ENCODE measurements around the gene CDH23.

The CDH23 gene

GRCh38 chr10:71778071-71778825, 381.5 kb downstream of the CDH23 start:
- TF ChIP-seq GATA3 (IDR thresholded peaks at IDR 0.05; ENCODE audit: low read depth, low read length): no peak
- TF ChIP-seq GATA2 (IDR thresholded peaks at IDR 0.05; ENCODE audit: low read depth, low read length): no peak

- no peak for TF ChIP-seq GATA2 (IDR thresholded peaks at IDR 0.05; ENCODE audit: low read depth, low read length)
- TF ChIP-seq GATA3 (IDR thresholded peaks at IDR 0.05; ENCODE audit: low read depth, low read length): no peak
Observed at GRCh38 chr10:71779641-71780040, 382.9 kb downstream of the CDH23 start.

- no peak for TF ChIP-seq GATA2 (IDR thresholded peaks at IDR 0.05; ENCODE audit: low read depth, low read length)
- TF ChIP-seq GATA3 (IDR thresholded peaks at IDR 0.05; ENCODE audit: low read depth, low read length): no peak
Observed at GRCh38 chr10:71780156-71780555, 383.4 kb downstream of the CDH23 start.

- no peak for TF ChIP-seq GATA3 (IDR thresholded peaks at IDR 0.05; ENCODE audit: low read depth, low read length)
- no peak for TF ChIP-seq GATA2 (IDR thresholded peaks at IDR 0.05; ENCODE audit: low read depth, low read length)
Observed at GRCh38 chr10:71780719-71781118, 384.0 kb downstream of the CDH23 start.

- TF ChIP-seq GATA2 (IDR thresholded peaks at IDR 0.05; ENCODE audit: low read depth, low read length) (no peak), GATA3 (IDR thresholded peaks at IDR 0.05; ENCODE audit: low read depth, low read length) (no peak)
Observed at GRCh38 chr10:71782221-71782916, 385.6 kb downstream of the CDH23 start.

- TF ChIP-seq GATA2 (IDR thresholded peaks at IDR 0.05; ENCODE audit: low read depth, low read length) (no peak), GATA3 (IDR thresholded peaks at IDR 0.05; ENCODE audit: low read depth, low read length) (no peak)
Observed at GRCh38 chr10:71782917-71783490, 386.3 kb downstream of the CDH23 start.

- TF ChIP-seq GATA2 (IDR thresholded peaks at IDR 0.05; ENCODE audit: low read depth, low read length) (no peak), GATA3 (IDR thresholded peaks at IDR 0.05; ENCODE audit: low read depth, low read length) (no peak)
Observed at GRCh38 chr10:71783917-71784678, 387.4 kb downstream of the CDH23 start.

- no peak for TF ChIP-seq GATA2 (IDR thresholded peaks at IDR 0.05; ENCODE audit: low read depth, low read length)
- no peak for TF ChIP-seq GATA3 (IDR thresholded peaks at IDR 0.05; ENCODE audit: low read depth, low read length)
Observed at GRCh38 chr10:71784679-71785272, 388.1 kb downstream of the CDH23 start.

GRCh38 chr10:71788954-71789353, 392.2 kb downstream of the CDH23 start:
- TF ChIP-seq GATA3 (IDR thresholded peaks at IDR 0.05; ENCODE audit: low read depth, low read length) (no peak), GATA2 (IDR thresholded peaks at IDR 0.05; ENCODE audit: low read depth, low read length) (no peak)

- TF ChIP-seq GATA2 (IDR thresholded peaks at IDR 0.05; ENCODE audit: low read depth, low read length) (no peak), GATA3 (IDR thresholded peaks at IDR 0.05; ENCODE audit: low read depth, low read length) (no peak)
Observed at GRCh38 chr10:71789871-71790270, 393.2 kb downstream of the CDH23 start.

- TF ChIP-seq GATA3 (IDR thresholded peaks at IDR 0.05; ENCODE audit: low read depth, low read length) (no peak), GATA2 (IDR thresholded peaks at IDR 0.05; ENCODE audit: low read depth, low read length) (no peak)
Observed at GRCh38 chr10:71790749-71791440, 394.2 kb downstream of the CDH23 start.

GRCh38 chr10:71795248-71795647, 398.5 kb downstream of the CDH23 start:
- TF ChIP-seq GATA2 (IDR thresholded peaks at IDR 0.05; ENCODE audit: low read depth, low read length): no peak

- no peak for TF ChIP-seq GATA2 (IDR thresholded peaks at IDR 0.05; ENCODE audit: low read depth, low read length)
- no peak for TF ChIP-seq GATA3 (IDR thresholded peaks at IDR 0.05; ENCODE audit: low read depth, low read length)
Observed at GRCh38 chr10:71796749-71797405, 400.2 kb downstream of the CDH23 start.

All from SH-SY5Y (cell line).